NCI-H524 treated with DMSO at 0.1 percent for 48 hours (cell line): Measurements from ENCODE around the gene HSPBAP1.
"Not testable (repeated sequence)": the region's sequence is repeated elsewhere in the genome, so short reads cannot be mapped to it uniquely, and the experiment has no call there.

Experiments used
- DNase-seq: peaks from one replicate; lab custom pipeline; 2025; lab: John Stamatoyannopoulos, UW

Gene HSPBAP1

DNA sequence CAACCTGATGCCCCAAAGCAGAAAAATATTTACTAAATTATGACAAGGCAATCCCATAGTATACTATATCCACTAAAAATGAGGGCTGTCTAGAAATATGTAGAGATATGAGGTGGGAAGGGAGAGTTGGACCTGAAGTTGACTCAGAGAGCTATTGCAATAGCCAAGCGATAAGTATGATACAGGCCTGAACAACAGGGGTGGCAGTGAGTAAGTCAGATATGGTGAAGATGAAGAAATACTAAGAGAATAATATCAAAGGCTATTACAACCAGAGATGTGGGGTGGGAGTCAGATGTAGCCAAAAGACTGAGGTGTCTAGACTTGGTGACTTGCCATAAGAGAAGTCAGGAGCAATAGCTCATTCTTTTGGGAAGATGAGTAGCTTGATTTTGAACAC lies 9.2 kb downstream of the HSPBAP1 start:
- DNase-seq = no peak

DNA sequence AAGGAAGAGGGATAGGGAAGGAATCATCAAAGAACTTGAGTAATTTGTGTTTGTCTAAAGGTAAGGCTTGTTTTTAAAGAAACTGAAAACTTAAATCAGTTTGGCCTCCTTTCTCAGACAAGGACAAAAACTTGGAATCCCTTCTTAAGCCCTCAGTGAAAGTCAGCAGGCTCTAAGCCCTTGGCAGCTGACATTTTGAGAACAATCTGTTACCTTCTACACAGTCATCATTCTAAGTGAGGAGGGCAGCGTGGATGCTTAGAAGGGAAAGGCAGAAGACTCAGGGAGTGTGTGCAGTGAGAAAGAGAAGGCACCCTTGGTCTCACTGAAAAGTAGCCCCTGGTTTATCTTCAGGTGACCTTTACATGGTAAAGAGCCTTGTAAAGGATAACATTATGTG lies 10.8 kb downstream of the HSPBAP1 start:
- no peak for DNase-seq

DNA sequence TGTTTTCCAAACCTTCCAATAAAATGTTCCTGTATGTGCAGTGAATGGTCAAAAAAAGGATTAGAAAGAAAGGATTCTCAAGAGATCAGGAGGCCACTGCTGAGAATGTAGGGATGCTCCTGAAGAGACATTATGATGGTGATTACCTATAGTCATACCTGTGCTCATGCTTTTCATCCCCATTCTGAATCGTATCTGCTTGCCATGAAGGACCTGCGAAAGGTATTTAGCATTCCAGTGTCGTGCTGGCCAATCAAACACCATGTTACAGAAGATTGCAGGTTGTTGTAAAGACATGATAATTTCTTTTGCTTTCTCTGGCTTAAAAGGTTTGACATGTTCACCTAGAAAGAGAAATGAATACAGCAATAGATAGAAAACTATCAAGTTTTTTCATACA lies 16.1 kb downstream of the HSPBAP1 start:
- no peak for DNase-seq

DNA sequence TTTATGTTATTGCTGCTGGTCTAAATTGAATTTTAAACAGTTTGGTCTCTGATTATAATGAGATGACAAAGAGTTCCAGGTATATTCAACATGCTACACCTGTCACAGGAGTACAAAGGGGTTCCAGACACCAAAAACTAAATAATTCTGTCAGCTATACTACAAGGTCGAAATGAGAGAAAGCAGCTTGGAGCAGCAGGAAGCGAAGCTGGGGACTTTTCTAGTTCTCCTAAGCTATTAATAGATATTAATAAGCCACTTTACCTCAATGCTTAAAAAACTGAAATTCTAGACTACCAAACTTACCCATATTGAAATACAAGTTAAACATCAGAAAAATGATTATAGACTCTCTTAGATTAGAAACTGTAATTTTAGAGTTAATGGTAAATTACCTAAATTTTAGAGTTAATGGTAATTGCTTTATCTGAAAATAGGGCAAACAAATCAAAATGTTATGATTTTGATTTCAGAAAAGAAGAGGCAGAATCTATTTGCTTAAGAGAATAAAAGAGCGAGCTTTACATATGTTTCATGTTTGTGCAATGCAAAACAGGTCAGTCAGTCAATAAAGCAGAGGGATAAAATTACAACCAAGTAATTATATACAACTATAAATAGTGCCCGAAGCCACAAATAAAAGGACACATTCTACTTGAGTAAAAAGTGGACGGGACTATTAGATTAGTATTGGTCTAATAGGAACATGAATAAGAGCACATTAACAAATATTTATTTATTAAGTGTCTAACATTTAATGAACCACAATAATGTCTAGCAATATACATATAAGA lies 16.8 kb downstream of the HSPBAP1 start:
- DNase-seq = no peak

DNA sequence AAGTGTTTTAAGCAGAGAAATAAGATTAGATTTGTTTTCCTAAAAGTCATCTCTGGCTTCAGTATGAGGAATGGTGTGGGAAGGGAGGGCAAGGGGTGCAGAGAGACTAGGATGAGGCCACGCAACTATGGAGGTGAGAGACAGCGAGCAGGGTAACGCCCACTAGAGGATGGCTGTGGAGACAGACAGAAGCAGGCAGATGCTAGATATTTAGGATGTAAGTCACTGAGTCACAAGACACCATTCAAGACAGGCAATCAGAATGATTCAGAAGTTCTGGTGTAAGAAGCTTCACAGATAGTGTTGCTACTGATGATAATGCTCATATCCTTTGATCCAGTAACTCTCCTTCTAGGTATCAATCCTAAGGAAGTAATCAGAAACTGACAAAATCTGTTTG lies 19.1 kb downstream of the HSPBAP1 start:
- DNase-seq = no peak

DNA sequence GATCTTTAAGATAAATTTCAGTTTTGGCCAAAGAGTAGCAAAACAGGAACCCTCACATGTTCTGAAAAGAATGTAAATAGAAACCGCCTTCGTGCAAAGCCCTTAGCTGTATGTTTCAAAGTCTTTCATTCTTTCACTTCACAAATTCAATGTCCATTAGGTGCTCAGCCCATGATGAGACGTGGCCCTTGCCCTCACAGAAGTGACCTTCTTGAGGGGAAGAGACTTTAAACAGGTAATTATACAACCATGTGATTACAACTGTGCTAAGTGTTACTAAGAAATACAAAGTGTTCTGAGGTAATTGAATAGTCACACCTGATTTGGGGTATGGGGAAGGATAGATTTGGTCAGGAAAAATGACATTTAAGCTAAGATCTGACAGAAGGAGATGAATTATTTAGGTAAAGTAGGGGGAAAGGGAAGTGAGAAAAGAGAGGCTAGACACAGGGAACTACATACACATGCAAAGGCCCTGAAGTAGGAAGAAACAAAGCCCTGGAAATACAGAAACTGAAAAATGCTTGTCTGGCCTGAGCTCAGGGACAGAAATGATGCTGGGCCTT lies 19.6 kb downstream of the HSPBAP1 start:
- DNase-seq = no peak

DNA sequence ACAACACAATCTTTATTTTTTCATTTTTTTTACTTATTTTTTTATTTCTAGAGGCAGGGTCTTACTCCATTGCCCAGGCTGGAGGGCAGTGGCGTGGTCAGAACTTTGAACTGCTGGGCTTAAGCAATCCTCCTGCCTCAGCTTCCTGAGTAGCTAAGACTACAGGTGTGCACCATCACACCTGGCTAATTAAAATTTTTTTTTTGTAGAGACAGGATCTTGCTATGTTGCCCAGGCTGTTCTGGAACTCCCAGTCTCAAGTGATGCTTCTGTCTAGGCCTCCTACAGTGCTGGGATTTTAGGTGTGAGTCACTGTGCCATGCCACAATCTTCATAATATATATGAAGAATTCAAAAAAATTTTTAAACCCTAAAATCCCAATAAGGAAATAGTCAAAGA lies 20.8 kb downstream of the HSPBAP1 start:
- DNase-seq = no peak

DNA sequence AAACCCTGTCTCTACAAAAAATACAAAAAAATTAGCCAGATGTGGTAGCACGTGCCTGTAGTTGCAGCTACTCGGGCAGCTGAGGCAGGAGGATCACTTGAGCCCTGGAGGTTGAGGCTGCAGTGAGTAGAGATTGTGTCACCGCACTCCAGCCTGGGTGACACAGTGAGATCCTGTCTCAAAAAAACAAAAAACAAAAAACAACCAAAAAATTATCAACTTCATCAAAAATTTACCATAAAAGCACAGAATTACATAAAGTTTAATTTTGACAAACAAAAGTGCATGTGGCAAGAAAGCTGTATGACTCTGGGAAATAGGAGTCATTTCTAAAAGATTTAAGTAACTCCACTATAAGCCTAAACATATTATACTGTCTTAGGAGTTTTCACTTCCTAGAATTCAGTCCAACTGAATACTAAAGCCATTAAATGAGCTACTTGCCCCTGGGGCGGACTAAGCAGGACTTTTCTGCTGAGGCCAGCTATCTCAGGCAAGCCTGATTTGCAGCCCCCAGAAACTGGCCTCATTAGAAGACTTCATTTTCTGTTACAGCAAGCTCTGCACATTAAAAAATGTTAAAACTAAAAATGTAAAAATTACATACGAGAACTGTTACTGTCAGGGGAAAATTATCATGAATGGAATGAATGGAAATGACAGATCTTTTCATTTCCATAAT lies 23.0 kb downstream of the HSPBAP1 start:
- no peak for DNase-seq

DNA sequence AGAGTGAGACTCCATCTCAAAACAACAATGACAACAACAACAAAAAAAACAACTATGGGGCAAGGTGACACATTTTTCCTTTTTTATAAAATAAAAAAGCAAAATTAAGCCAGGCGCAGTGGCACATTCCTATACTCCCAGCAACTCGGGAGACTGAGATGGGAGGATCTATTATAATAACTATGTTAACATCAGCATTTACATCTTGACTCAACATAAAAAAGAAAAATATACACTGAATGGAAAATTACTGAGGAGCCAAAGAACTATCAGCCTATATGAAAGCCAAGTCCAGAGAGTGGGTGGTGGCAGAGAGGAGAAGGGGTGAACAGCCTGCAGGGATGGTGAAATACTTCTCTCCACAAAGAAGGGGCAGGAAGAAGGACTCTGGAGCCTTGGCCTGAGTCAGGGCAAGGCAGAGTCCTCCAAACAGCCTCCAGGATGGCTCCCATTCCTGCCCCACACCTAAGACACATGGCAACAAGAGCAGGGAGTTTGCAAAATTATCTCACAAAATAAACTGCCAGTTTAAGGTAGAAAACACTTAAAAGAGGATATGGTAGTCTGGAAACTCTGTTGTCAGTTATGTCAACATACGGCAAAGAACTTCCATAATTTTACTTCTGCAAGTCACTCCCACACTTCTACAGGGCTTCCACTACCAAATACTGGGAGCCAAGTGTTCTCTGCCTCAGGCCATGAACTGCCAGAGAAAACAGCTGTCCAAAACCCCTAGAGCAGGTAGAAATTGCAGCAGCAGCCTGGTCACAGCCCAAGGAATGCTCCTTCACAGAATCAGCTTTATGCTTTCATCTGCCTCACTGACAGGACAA lies 25.9 kb downstream of the HSPBAP1 start:
- DNase-seq = no peak

DNA sequence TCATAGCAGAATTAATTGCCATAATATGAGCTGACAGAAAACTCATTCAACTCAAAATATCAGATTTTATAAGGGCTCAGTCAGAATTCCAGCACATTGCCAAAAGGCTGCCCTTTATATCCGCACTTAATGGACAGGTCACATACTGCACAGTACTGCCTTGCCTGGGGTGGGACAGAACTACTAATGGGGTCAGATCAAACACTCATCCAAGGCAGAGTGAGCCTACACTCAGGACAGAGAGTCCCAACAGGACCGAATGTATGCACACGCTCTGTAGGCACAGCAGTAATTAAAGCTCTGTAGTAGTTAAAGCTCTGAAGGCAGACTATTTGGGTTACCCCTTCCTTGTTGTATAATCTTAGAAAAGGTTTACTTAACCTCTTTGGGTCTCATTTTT lies 27.2 kb downstream of the HSPBAP1 start:
- DNase-seq = no peak

DNA sequence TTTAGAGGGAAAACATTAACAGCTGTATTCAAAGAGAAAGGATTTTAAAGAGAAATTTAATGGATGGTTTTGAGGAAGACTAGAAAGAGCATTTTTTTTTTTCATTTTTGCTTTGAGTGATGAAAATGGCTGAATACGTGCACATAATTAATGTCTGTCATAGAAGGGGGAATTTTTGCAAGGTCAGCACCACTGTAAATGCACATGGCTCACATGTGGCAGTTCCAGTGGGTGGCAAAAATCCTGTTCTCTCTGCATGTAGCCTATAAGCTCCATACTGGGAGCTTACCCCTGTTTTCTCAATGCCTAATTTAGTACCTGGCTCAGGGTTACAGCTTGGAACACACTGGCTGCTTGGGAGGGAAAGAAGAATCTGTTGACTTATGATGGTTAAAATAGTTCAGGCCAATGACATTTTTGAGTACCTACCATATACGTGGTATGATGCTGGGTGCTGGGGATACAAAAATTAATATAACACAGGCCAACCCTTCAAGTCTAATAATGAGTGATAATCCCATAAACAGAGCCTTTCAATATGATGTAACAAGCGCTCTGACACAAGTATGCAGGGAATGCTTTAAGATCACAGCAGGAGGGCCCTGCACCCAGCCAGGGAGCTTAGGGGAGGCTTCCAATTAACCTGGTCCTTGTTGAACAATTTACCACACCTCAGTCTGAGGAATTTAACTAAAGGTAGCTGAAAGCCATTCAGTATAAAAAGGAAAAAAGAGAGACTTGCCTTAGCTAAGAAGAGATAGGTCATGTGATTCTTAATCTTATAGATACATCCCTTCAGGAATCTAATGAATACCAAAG lies 33.0 kb downstream of the HSPBAP1 start:
- no peak for DNase-seq

DNA sequence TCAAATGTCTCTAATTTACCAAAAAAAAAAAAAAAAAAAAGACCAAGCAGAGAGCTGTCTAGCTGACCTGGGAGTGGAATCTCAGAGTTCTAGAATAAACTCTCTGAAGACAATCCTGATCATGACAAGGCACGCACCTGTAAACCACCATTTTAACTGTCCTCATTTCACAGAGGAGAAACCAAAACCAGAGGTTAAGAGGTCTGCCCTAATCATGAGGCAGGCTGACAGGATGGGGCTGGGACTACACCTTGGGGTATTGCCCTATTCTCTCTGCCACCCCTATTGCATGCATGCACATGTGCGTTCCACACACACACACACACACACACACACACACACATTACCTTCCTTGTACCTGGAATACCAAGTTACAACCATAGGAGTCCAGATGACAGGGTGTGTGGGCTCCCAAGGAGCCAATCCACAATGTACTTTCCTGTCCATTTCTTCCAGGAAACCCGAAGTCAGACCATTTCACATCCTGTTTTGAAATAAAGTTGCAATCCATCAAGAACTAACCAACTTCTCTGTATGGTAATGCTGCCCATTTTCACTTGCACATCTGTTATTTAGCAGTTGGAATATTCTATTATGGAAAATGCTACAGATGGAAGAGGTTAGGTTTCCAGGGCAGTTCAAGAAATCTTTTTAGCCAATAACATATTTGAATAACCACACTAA lies 34.6 kb downstream of the HSPBAP1 start:
- no peak for DNase-seq

DNA sequence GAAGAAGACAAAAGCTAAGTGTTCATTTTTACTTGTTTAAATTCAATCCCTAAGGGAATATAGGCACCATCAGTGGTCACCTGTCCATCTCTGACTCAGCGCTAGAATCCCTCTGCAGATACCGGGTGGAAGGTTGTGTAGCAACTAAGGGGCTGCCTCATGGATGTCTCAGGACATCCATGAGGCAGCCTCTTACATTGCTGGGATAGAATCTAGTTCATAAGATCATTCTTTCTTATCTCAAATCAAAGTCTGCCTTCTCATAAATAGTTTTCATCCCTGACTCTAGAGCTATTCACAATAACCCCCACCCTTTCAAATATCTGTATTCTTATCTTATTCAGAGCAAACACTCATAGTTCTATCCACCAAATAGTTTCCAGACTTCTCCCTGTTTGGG lies 38.1 kb downstream of the HSPBAP1 start:
- DNase-seq = no peak

DNA sequence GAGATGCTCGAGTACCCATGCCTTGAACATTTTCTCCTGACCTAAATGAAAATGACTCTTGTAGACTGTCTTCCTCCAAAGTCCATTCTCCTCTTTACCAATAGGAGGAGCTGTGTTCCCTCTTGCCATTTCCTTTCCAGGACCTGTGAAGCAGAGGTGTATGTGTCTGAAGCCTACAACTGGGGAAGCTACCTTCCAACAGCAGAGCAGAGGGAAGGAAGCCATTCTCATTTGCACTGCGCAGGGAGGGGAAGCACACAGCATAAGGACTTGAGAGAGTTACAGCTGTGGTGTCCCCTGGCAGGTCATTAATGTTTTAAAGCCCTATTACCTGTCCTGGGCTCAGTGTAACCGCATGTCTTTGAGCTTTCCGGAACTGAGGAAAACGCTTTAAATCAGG lies 38.7 kb downstream of the HSPBAP1 start:
- DNase-seq = no peak

DNA sequence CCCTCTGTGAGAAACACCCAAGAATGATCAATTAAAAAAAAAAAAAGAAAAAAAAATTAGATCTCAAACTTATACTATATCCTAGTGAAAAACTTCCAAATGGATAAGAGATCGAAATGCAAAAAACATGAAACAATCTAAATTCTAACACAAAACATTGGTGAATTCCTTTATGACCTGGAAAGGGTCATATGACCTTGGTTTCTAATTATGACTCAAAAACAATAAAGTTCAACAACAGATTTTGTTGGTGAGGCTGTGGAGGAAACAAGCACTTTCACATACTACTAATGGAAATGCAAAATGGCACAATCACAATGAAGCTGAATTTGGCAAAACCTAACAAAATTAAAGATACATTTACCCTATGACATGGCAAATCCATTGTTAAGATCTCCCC lies 45.3 kb downstream of the HSPBAP1 start:
- no peak for DNase-seq

DNA sequence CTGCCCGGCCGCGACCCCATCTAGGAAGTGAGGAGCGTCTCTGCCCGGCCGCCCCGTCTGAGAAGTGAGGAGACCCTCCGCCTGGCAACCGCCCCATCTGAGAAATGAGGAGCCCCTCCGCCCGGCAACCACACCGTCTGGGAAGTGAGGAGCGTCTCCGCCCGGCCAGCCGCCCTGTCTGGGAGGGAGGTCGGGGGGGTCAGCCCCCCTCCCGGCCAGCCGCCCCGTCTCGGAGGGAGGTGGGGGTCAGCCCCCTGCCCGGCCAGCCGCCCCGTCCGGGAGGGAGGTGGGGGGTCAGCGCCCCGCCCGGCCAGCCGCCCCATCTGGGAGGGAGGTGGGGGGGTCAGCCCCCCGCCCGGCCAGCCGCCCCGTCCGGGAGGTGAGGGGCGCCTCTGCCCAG lies 46.3 kb downstream of the HSPBAP1 start:
- DNase-seq = not testable (repeated sequence)

DNA sequence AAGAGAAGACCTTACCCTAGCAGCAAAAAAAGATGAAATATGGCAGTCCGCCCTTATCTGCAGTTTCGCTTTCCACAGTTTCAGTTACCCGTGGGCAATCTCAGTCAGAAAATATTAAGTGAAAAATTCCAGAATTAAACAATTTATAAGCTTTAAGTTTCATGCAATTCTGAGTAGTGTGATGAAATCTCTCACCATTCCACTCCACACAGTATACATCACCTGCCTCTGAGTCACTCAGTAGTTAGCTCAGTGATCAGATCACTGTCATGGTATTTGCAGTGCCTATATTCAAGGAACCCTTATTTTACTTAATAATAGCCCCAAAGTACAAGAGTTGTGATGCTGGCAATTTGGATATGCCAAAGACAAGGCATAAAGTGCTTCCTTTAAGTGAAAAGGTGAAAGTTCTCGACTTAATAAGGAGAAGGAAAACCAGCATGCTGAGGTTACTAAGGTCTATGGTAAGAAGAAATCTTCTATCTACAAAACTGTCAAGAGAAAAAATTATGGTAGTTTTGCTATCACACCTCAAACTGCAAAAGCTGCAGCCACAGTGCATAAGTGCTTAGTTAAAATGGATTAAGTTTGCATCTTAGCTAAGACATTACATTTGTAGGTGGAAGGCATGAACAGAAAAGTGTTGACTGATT lies 48.1 kb downstream of the HSPBAP1 start:
- no peak for DNase-seq

DNA sequence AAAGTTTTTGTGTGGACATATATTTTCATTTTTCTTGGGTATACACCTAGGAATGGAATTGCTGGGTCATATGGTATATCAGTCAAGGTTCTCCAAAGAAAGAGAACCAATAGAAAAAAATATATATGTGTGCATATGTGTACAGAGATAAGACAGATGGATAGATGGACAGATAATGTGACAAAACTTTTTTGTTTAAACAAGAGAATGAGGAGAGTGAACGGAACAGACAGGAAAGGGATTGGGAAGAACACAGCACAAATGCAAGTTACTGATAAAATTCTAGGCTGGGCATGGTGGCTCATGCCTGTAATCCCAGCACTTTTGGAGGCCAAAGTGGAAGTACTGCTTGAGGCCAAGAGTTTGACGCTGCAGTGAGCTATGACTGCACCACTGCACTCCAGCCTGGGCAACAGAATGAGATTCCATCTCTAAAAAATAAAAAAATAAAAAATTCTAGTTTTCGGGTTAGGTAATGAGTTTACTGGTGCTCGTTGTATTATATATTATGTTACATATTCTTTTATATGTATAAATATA lies 50.0 kb downstream of the HSPBAP1 start:
- DNase-seq = no peak

DNA sequence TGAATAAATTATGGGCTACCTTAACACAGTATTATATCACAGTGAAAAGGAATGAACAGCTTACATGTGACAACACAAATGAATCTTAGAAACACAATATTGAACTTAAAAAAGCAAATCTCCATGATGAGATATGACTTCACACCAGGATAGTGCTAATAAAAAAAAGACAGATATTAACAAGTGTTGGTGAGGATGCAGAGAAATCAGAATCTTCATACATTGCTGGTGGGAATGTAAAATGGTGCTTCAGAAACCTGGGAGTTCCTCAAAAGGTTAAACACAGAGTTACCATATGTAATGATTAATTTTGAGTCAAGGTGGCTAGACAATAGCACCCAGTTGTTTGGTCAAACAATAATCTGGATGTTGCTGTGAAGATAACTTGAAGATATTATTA lies 51.4 kb downstream of the HSPBAP1 start:
- no peak for DNase-seq

DNA sequence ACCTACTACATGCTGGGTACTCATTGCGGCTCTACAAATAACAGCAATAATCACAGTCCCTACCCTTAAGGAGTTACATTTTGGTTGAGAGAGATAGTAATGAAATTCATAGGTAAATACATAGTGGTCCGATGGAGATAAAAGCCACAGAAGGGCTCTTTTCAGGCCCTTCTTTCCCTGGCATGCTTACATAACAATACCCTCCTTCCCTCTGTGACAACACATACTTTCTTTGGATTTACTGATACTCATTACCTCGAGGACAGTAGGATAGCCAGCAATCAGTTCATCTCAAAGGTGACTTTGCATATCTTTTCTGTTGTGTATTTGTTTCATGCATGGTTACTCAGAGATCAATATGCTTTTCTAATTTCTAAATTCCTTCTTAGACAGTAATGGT lies 54.5 kb downstream of the HSPBAP1 start:
- no peak for DNase-seq
